KMS-11 (cell line): Measurements from ENCODE around the gene MGAT3.
A peak's percentile ranks its signal among the peaks of the same experiment; 100 is the strongest.

Source experiments
- H2AFZ ChIP-seq: fragments of 200-600 bp; sonication (generic); 2 replicates; pipeline ENCODE4 v1.6.1; 2016; ENCODE audit warnings: antibody characterized with exemption, mixed run types, low read depth
- H3K27ac ChIP-seq: fragments of 200-600 bp; sonication (generic); 2 replicates; pipeline ENCODE4 v1.6.1; 2016; ENCODE audit warnings: mild to moderate bottlenecking, mixed run types
- H3K27me3 ChIP-seq: fragments of 200-600 bp; sonication (generic); 2 replicates; pipeline ENCODE4 v1.6.1; 2017; ENCODE audit warnings: mild to moderate bottlenecking, low read depth, mixed run types, moderate library complexity; ENCODE audit not compliant: insufficient read depth
- H3K36me3 ChIP-seq: fragments of 200-600 bp; sonication (generic); 2 replicates; pipeline ENCODE4 v1.6.1; 2017; ENCODE audit warnings: mild to moderate bottlenecking, mixed run types; ENCODE audit not compliant: insufficient read depth
- H3K4me1 ChIP-seq: fragments of 200-600 bp; sonication (generic); 2 replicates; pipeline ENCODE4 v1.6.1; 2016; ENCODE audit warnings: mild to moderate bottlenecking, low read depth, mixed run types; ENCODE audit not compliant: poor library complexity, severe bottlenecking
- H3K4me2 ChIP-seq: fragments of 200-600 bp; sonication (generic); 2 replicates; pipeline ENCODE4 v1.7.0; 2016; ENCODE audit warnings: mild to moderate bottlenecking, mixed run types
- H3K4me3 ChIP-seq: fragments of 200-600 bp; sonication (generic); IDR thresholded peaks from 2 replicates; pipeline ENCODE4 v1.6.1; 2017; ENCODE audit warnings: low read depth, low read length, mixed read lengths; ENCODE audit not compliant: insufficient read depth
- H3K79me2 ChIP-seq: fragments of 200-600 bp; sonication (generic); 2 replicates; pipeline ENCODE4 v1.6.1; 2016; ENCODE audit warnings: low read depth, mixed run types; ENCODE audit not compliant: insufficient read depth
- H3K9ac ChIP-seq: fragments of 200-600 bp; sonication (generic); 2 replicates; pipeline ENCODE4 v1.6.1; 2016; ENCODE audit warnings: mild to moderate bottlenecking, mixed run types
- H4K20me1 ChIP-seq: fragments of 200-600 bp; sonication (generic); 2 replicates; pipeline ENCODE4 v1.6.1; 2016; ENCODE audit warnings: mild to moderate bottlenecking, mixed run types; ENCODE audit not compliant: insufficient read depth
- CTCF ChIP-seq: fragments of 200-600 bp; sonication (generic); conservative IDR thresholded peaks from 2 replicates; pipeline ENCODE4 v1.6.1; 2017; ENCODE audit warnings: low read depth, mild to moderate bottlenecking, antibody characterized with exemption, low read length, moderate library complexity, mixed read lengths

MGAT3 gene

GRCh38 chr22:39528681-39529486 is 72.1 kb downstream of the MGAT3 start:
- H3K27ac ChIP-seq, result peak overlapping the region; percentile 14; the same call in 1 of the 2 replicates

GRCh38 chr22:39529487-39529851 is 72.7 kb downstream of the MGAT3 start:
- no peak overlapping the region for H3K27ac ChIP-seq
- no peaks in the 10 kb centered on the region for H3K36me3 ChIP-seq
- peaks cover 21% of the 10 kb centered on the region; the same call in 1 of the 2 replicates for H3K79me2 ChIP-seq
- H3K4me1 ChIP-seq, result peaks cover 42% of the 10 kb centered on the region
- no peaks in the 10 kb centered on the region for H3K27me3 ChIP-seq
- TF ChIP-seq CTCF, result peak; percentile 43
- no peak overlapping the region for H2AFZ ChIP-seq
- peaks cover 4% of the 10 kb centered on the region; the same call in 1 of the 2 replicates for H4K20me1 ChIP-seq
- H3K4me2 ChIP-seq, result peak overlapping the region; percentile 20; the same call in 1 of the 2 replicates
- no peak overlapping the region for H3K4me3 ChIP-seq
- H3K9ac ChIP-seq, result no peak overlapping the region

More at GRCh38 chr22:39528681-39529486, 72.1 kb downstream of the MGAT3 start:
- H4K20me1 ChIP-seq, result peaks cover 4% of the 10 kb centered on the region; the same call in 1 of the 2 replicates
- peaks cover 42% of the 10 kb centered on the region for H3K4me1 ChIP-seq
- no peak overlapping the region for H3K9ac ChIP-seq
- no peaks in the 10 kb centered on the region for H3K27me3 ChIP-seq
- H3K4me2 ChIP-seq, result peak overlapping the region; percentile 22
- H2AFZ ChIP-seq, result no peak overlapping the region
- H3K4me3 ChIP-seq, result no peak overlapping the region
- peaks cover 21% of the 10 kb centered on the region; the same call in 1 of the 2 replicates for H3K79me2 ChIP-seq
- TF ChIP-seq CTCF, result peak; percentile 81
- H3K36me3 ChIP-seq, result no peaks in the 10 kb centered on the region

GRCh38 chr22:39530116-39530515 is 73.3 kb downstream of the MGAT3 start:
- Histone ChIP-seq H2AFZ (no peak overlapping the region), H3K27me3 (no peaks in the 10 kb centered on the region), H3K27ac (no peak overlapping the region), H3K4me3 (no peak overlapping the region), H3K4me2 (peak overlapping the region; percentile 20; the same call in 1 of the 2 replicates), H3K79me2 (peaks cover 21% of the 10 kb centered on the region; the same call in 1 of the 2 replicates), H4K20me1 (no peaks in the 10 kb centered on the region), H3K36me3 (no peaks in the 10 kb centered on the region), H3K4me1 (peaks cover 42% of the 10 kb centered on the region), H3K9ac (no peak overlapping the region)
- no peak for TF ChIP-seq CTCF

- Histone ChIP-seq H4K20me1 (no peaks in the 10 kb centered on the region), H3K4me3 (no peak overlapping the region), H3K4me2 (peak overlapping the region; percentile 71), H3K36me3 (no peaks in the 10 kb centered on the region), H3K79me2 (peaks cover 21% of the 10 kb centered on the region; the same call in 1 of the 2 replicates), H3K27ac (no peak overlapping the region), H3K9ac (no peak overlapping the region), H2AFZ (no peak overlapping the region), H3K4me1 (peaks cover 42% of the 10 kb centered on the region), H3K27me3 (no peaks in the 10 kb centered on the region)
- peak; percentile 48 for TF ChIP-seq CTCF
Measured at GRCh38 chr22:39530692-39531331, 74.0 kb downstream of the MGAT3 start.
